ENCODE measurements around the gene CFAP299. TPM values are rescaled to one million over a fixed set of nuclear protein-coding genes. Genes with fewer than 3 reads are reported as not detected.
A peak's percentile ranks its signal among the peaks of the same experiment; 100 is the strongest.

CFAP299 gene
- polyA plus RNA-seq, 2 of the 4 experiments (the other 2 are of a cell fraction), result not detected

DNA sequence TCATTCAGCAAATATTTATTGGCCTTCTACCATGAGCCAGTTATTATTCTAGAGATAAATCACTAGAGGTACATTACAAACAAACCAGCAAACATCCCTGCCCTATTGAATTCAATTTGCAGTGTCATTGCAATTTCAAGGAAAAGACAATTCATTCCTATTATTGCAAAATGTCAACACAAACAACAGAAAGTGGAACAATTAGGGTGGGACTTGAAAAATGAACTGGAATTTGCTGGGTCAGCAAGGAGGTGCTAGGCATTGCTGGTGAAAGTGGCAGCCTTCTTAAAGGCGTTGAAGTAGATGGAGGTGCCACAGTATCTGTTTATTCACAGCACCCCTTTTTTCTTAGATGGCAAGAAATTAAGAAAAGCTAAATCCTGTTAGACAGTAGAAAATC is 470.9 kb downstream of the CFAP299 start:
- H3K27ac ChIP-seq, result no peak overlapping the region
- no peaks in the 10 kb centered on the region for H3K9me3 ChIP-seq
- DNase-seq (ENCODE audit: low read depth in 1 of 2, low spot score in 1 of 2), result peak in 1 of 2 experiments; percentile 12
- no peak for ATAC-seq
- 0% methylated on average over 1 of the region's 1 CpG for WGBS (ENCODE audit: missing lambda C conversion rate)
- ChIA-PET CTCF (no interaction called here), POLR2A (no interaction called here)
- peak; percentile 62 for TF ChIP-seq MAFK (IDR thresholded peaks at IDR 0.05; ENCODE audit: partially characterized antibody)
- TF ChIP-seq, protein P1, sequence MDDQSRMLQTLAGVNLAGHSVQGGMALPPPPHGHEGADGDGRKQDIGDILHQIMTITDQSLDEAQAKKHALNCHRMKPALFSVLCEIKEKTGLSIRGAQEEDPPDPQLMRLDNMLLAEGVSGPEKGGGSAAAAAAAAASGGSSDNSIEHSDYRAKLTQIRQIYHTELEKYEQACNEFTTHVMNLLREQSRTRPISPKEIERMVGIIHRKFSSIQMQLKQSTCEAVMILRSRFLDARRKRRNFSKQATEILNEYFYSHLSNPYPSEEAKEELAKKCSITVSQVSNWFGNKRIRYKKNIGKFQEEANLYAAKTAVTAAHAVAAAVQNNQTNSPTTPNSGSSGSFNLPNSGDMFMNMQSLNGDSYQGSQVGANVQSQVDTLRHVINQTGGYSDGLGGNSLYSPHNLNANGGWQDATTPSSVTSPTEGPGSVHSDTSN (IDR thresholded peaks at IDR 0.05), result no peak
- no peaks in the 10 kb centered on the region for H3K4me1 ChIP-seq
- no peak for FAIRE-seq
- no peak overlapping the region for H3K4me3 ChIP-seq
- H3K4me2 ChIP-seq, result no peak overlapping the region

GRCh38 chr4:80809039-80809729 is 473.7 kb downstream of the CFAP299 start:
- ATAC-seq, result no peak
- ChIA-PET POLR2A (no interaction called here), CTCF (no interaction called here)
- no peak for DNase-seq (ENCODE audit: low read depth in 1 of 2, low spot score in 1 of 2)
- no peak overlapping the region for H3K27ac ChIP-seq
- no peak overlapping the region for H3K4me2 ChIP-seq
- WGBS (ENCODE audit: missing lambda C conversion rate), result 6% methylated on average over 2 of the region's 2 CpGs
- FAIRE-seq, result no peak
- TF ChIP-seq MYC (IDR thresholded peaks at IDR 0.05; ENCODE audit: borderline replicate concordance, low read length) (no peak), BHLHE40 (IDR thresholded peaks at IDR 0.05; ENCODE audit: low read depth, low read length) (no peak), HOXB5 (CRISPR knock-in tag; IDR thresholded peaks at IDR 0.05) (no peak), TP53 (CRISPR knock-in tag; IDR thresholded peaks at IDR 0.05) (no peak), SMC3 (IDR thresholded peaks at IDR 0.05) (no peak), EHMT2 (IDR thresholded peaks at IDR 0.05; ENCODE audit: low read depth) (no peak), NPAS2 (CRISPR knock-in tag; IDR thresholded peaks at IDR 0.05; ENCODE audit: borderline replicate concordance) (no peak), NFE2L2 (conservative IDR thresholded peaks at IDR 0.05; ENCODE audit: low read length) (no peak), CHD2 (IDR thresholded peaks at IDR 0.05; ENCODE audit: low read length, partially characterized antibody) (no peak), NR3C1 (IDR thresholded peaks at IDR 0.05) (no peak), RFX5 (IDR thresholded peaks at IDR 0.05) (no peak), POLR2AphosphoS2 (conservative IDR thresholded peaks at IDR 0.05; ENCODE audit: low read length) (no peak), RNF2 (IDR thresholded peaks at IDR 0.05; ENCODE audit: borderline replicate concordance, low read depth) (no peak), ESRRA (IDR thresholded peaks at IDR 0.05; ENCODE audit: borderline replicate concordance, low read length) (no peak)
- TF ChIP-seq, protein P2, sequence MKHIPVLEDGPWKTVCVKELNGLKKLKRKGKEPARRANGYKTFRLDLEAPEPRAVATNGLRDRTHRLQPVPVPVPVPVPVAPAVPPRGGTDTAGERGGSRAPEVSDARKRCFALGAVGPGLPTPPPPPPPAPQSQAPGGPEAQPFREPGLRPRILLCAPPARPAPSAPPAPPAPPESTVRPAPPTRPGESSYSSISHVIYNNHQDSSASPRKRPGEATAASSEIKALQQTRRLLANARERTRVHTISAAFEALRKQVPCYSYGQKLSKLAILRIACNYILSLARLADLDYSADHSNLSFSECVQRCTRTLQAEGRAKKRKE (CRISPR knock-in tag; IDR thresholded peaks at IDR 0.05; ENCODE audit: low read depth), result no peak
- TF ChIP-seq, protein P3, sequence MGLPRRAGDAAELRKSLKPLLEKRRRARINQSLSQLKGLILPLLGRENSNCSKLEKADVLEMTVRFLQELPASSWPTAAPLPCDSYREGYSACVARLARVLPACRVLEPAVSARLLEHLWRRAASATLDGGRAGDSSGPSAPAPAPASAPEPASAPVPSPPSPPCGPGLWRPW (IDR thresholded peaks at IDR 0.05), result no peak
- TF ChIP-seq, protein P4, sequence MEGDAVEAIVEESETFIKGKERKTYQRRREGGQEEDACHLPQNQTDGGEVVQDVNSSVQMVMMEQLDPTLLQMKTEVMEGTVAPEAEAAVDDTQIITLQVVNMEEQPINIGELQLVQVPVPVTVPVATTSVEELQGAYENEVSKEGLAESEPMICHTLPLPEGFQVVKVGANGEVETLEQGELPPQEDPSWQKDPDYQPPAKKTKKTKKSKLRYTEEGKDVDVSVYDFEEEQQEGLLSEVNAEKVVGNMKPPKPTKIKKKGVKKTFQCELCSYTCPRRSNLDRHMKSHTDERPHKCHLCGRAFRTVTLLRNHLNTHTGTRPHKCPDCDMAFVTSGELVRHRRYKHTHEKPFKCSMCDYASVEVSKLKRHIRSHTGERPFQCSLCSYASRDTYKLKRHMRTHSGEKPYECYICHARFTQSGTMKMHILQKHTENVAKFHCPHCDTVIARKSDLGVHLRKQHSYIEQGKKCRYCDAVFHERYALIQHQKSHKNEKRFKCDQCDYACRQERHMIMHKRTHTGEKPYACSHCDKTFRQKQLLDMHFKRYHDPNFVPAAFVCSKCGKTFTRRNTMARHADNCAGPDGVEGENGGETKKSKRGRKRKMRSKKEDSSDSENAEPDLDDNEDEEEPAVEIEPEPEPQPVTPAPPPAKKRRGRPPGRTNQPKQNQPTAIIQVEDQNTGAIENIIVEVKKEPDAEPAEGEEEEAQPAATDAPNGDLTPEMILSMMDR (IDR thresholded peaks at IDR 0.05), result no peak
- H3K4me1 ChIP-seq, result no peaks in the 10 kb centered on the region
- H3K4me3 ChIP-seq, result no peak overlapping the region
- H3K9me3 ChIP-seq, result no peaks in the 10 kb centered on the region

GRCh38 chr4:80811406-80811805 is 475.9 kb downstream of the CFAP299 start:
- ATAC-seq (no peak), DNase-seq (ENCODE audit: low read depth in 1 of 2, low spot score in 1 of 2) (no peak), FAIRE-seq (no peak)
- POLR2A ChIA-PET, result no interaction called here
- Histone ChIP-seq H3K4me2 (no peak overlapping the region), H3K9me3 (no peaks in the 10 kb centered on the region), H3K4me3 (no peak overlapping the region), H3K4me1 (no peaks in the 10 kb centered on the region), H3K27ac (no peak overlapping the region)
- TF ChIP-seq, protein P5, sequence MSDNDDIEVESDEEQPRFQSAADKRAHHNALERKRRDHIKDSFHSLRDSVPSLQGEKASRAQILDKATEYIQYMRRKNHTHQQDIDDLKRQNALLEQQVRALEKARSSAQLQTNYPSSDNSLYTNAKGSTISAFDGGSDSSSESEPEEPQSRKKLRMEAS (IDR thresholded peaks at IDR 0.05), result no peak
- TF ChIP-seq ZC3H11A (IDR thresholded peaks at IDR 0.05) (no peak), EHMT2 (IDR thresholded peaks at IDR 0.05; ENCODE audit: low read depth) (no peak), FOSB (CRISPR knock-in tag; IDR thresholded peaks at IDR 0.05) (no peak), MAZ (IDR thresholded peaks at IDR 0.05; ENCODE audit: borderline replicate concordance, low read depth, low read length) (no peak), FOXS1 (CRISPR knock-in tag; IDR thresholded peaks at IDR 0.05) (no peak), CBX2 (IDR thresholded peaks at IDR 0.05; ENCODE audit: borderline replicate concordance, low read depth) (no peak), EP300 (IDR thresholded peaks at IDR 0.05) (no peak), SREBF2 (IDR thresholded peaks at IDR 0.05) (no peak), NPAS2 (CRISPR knock-in tag; IDR thresholded peaks at IDR 0.05; ENCODE audit: borderline replicate concordance) (no peak), SMC3 (IDR thresholded peaks at IDR 0.05) (no peak), HOXB5 (CRISPR knock-in tag; IDR thresholded peaks at IDR 0.05) (no peak), KDM5A (IDR thresholded peaks at IDR 0.05) (no peak), RARB (CRISPR knock-in tag; IDR thresholded peaks at IDR 0.05) (no peak)
- TF ChIP-seq, protein P6, sequence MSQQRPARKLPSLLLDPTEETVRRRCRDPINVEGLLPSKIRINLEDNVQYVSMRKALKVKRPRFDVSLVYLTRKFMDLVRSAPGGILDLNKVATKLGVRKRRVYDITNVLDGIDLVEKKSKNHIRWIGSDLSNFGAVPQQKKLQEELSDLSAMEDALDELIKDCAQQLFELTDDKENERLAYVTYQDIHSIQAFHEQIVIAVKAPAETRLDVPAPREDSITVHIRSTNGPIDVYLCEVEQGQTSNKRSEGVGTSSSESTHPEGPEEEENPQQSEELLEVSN (IDR thresholded peaks at IDR 0.05; ENCODE audit: borderline replicate concordance, low read depth), result no peak
- CTCF ChIA-PET, result no interaction called here
- 1% methylated on average over 3 of the region's 3 CpGs for WGBS (ENCODE audit: missing lambda C conversion rate)

Data from A549 (cell line).